GM21526 (cell line): Measurements from ENCODE around the gene WWOX.
A peak's percentile ranks its signal among the peaks of the same experiment; 100 is the strongest.

Experiments
- ATAC-seq: cut with Tn5 transposase; IDR thresholded peaks from one replicate; pipeline ENCODE4 v1.9.1; 2021; ENCODE audit warnings: moderate library complexity; ENCODE audit not compliant: unreplicated experiment, low FRiP score

WWOX gene

DNA sequence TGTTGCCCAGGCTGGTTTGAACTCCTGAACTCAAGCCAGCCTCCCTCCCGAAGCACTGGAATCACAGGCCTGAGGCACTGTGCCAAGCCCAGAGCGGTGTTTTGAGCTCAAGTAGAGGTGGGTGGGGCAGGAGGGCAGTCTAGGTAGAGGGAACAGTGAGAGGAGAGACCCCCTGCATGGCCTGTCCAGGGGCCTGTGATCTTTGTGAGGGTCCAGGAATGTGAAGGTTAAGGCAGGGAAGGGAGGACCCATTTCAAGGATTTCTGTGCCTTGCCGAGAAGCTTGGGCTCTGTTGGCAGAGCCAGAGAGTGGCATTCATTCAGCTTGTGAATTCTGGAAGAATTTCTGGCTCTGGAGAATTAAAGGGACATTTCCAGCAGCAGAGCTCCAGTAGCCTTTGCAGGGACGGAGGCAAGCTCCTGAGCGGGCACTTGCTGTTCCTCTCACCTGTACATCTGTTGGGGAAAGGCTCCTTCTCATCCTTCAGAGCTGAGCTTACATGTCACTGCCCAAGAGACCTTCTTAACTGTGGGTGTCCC, 2.7 kb downstream of the WWOX start:
- ATAC-seq: no peak

DNA sequence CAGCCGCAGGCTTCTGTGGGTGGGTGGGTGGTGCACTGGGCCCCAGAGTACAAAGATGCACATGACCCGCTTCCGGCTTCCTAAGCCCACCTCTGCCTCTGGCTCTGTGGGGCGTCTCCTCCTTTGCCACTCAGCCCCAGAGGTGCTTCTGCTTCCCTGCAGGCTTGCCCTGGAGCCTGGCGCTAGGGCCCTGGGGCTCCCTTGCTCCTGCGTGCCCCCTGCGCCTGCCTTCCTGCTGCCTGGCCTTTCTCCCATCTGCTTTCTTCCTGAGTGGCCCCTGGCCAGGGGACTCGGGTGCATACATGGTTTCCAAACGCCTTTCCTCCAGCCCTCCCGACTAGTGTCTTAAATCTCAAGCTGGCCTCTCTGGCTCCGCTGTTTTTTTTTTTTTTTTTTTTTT, 3.4 kb downstream of the WWOX start:
- no peak for ATAC-seq

DNA sequence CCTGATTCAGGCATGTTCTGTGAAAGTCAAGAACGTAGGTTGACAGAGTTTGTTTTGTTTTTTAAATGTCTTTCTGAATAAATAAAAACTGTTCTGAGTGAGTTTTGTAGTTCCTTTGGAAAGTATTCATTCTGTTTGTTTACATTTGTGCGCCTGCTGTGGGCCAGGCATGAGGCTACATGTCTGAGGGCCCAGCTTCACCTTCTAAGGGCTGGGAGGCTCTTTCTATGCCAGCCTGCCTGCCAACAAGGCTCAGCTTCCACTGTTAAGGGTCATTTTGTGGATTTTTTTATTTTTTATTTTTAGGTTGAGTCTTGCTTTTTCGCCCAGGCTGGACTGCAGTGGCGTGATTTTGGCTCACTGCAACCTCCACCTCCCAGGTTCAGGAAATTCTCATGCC, 6.1 kb downstream of the WWOX start:
- no peak for ATAC-seq

DNA sequence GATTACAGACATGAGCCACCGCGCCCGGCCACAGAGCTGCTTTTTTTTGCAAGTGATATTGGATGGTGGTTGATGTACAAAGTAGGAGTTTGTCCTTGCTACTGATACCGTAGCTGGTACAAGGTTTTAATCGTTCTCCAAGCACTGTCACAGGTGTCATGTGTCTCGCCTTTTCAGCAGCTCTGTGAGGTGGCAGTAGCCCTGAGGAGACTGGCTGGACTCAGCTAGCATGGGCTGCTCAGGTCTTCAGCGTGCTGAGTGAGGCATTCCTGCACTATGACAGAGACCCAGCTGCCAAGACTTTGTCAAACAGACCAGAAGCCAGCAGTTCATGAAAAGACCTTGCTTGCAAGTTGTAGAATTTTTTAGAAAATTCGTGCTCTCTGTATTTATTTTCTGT, 7.2 kb downstream of the WWOX start:
- no peak for ATAC-seq

DNA sequence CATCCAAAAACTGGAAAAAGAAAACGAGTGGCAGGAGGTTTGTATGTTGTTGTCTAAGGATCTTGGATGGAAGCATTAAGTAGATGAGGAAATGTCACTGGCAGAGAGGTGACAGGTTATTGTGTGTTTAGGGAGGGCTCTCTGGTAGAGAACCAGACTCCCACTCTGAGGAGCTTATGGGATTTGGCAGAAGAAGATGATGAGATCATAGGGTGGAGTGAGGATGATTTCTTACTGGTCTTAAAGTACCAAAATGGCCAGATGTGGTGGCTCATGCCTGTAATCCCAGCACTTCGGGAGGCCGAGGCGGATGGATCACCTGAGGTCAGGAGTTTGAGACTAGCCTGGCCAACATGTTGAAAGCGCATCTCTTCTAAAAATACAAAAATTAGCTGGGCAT, 9.0 kb downstream of the WWOX start:
- ATAC-seq: no peak

DNA sequence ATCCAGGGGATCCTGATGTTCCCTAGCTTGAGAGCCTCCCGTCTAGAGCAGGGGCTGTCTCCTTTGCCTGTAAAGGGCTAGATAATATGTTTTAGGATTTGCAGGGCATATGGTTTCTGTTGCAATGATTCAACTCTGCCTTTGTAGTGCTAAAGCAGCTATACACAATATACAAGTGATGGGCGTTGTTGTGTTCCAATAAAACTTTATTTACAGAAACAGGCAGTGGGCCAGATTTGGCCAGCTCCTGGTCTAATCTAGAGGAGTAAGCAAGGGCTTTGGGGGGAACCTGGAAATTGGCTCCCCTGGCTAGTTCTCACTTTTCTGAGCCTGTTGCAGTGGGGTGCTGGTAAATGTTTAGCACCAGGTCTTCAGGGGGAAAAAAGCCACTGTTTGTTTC, 13.8 kb downstream of the WWOX start:
- no peak for ATAC-seq

DNA sequence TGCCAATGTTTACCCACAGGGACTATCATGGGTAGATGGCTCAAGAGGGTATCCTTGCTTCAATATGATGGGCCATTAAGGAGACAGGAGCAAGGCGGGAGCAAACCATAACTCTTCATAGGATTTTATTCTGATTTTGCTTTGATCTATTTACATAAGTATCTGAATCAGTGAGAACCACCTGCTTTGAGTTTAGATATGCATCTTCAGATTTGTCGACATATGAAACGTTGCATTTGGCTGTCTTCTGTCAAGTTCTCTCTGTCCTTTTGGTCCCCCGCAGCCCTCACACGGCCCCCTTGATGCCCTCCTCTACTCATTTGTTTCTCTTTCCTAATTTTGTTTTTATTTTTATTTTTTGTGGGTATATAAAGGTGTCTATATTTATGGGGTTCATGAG, 16.2 kb downstream of the WWOX start:
- ATAC-seq: no peak

DNA sequence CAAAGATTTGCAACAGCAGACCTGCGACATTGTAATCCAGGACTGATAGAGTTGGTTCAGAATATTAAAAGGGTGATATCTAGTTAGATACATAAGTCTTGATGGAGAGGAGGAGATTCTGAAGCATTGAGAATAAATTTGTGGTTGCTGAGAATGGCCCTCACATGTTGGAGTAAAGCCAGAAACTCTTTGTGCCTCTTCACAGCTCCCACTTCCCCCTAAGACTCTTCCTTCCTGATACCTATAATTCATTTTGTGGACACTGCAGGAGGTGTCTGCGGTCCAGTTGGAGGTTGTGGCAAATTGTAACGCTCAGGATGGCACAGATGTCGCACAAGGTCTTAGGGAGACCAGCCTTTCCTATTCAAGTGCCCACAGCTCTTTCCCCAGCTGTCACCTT, 17.5 kb downstream of the WWOX start:
- no peak for ATAC-seq

DNA sequence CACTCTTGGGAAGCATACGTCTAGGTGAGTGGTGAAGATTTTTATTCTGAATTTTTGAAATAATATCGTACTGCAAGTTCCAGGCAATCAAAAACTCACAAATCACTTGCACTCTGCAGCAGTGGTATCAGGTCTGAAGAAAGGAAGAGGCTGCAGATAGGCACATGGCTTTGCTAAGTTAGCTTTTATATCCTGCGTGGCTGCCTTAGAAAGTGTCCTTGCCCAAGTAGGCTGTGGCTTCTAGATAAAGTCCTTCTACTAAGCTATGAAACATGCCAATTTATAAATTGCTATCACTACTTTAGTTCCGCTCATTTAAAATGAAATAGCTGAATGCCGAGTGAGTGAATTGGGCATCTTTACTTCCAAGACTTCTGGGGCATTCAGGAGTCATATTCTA, 17.9 kb downstream of the WWOX start:
- no peak for ATAC-seq

DNA sequence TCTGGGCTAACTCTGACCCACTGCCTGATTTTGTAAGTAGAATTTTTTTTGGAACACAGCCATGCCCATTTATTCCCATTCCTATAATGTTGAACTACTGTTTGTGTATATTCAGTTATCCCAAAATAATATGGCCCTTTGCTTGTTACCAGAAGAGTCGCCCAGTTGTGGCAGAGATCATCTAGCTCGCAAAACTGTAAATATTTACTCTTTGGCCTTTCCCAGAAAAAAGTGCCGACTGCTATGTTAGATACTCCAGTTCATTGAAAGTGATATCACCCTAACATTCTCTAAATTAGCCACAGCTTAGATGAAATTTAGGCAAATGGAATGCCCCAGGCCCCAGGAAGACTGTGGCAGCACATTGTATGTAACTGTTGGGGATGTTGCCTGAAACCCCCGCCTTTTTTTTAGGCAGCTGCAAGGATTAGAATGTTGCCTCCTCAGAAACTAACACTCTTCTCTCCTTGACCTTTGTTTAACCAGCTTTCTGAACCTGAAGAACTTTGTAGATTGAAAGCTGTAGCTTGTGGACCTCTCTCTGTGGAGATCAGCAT, 19.1 kb downstream of the WWOX start:
- ATAC-seq: no peak

DNA sequence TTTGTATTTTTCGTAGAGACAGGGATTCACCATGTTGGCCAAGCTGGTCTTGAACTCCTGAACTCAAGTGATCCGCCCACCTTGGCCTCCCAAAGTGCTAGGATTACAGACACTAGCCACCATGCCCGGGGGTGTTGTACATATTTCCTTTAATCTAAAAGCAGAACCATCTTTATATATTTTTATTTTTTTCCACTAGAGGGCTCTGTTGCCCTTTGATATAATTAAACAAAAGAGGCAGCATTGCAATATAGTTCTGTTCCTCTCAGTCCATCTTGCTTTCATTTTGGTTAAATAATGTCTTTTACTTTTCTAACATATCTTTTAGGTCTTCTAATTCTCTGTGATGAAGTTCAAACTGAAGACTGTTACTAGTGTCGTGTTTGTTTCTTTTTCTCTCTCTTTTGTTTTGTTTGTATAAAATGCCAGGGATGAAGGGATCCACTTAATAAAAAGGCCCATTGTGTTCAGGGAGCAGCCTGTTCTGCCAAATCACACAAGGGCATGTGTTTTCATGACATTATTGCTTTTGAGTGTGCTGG, 23.4 kb downstream of the WWOX start:
- ATAC-seq: peak; percentile 78

DNA sequence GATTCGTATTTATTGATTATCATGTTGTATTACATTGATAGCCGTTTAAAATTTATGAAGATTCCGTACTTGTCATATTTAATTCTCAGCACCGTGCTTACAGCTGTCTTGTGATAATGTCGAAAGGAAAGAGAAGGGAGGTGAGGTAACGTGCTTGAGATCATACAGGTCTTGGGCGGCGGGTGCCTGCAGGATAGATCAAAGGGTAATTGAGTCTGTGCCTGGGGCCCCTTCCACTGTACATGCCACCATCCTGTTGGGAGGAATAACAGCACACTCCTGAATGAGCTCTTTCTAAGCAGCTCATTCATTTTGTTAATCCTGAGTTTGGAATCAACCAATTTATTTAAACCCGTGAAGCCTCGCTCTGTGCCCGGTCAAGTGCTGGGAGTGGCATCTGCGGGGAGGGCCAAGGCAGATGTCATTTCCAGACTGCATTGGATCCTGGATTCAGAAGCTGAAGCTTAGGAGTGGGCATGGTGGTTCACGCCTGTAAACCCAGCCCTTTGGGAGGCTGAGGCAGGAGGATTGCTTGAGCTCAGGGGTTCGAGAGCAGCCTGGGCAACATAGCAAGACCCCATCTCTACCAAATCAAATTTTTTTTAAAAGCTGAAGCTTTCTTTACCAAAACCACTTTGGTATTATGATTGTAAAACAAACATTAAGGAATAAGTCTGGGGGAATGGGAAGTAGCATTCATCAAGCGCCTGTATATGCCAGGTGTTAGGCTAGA, 25.8 kb downstream of the WWOX start:
- no peak for ATAC-seq

DNA sequence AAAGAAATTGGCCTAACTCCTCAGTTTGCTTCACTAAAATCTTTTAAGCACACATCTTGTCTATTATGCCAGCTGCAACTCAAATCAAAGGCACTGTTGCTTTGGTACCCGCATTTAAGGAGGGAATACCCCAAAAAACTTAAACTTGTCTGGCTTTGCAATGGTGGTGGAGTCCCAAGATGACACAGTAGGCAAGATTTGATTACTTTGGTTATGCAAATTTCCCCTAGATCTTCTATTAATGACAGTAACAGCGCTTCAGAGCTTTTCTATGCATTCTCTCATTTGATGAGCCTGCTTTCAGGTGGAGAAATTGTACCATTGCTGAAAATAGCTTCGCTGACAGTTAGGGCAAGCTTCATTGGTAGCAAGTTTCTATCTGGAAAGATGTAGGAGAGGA, 27.2 kb downstream of the WWOX start:
- ATAC-seq: no peak

DNA sequence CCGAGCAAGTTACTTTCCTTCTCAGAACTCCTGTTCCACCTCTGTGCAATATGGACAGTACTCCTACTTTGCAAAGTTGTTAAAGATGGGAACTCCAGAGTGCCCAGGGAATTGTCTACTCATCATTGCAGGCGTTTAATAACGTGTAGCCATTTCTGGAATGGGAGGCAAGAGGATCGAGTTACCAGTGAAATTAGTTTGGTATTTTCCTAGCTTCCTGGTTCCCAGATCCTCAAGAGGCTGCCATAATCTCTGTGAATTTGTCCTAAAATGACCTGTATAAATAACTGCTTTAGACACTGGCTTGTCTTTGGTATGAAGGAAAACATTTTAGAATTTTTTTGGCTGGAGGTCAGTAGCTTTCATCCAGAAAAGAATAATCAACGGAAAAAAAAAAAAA, 27.7 kb downstream of the WWOX start:
- no peak for ATAC-seq

DNA sequence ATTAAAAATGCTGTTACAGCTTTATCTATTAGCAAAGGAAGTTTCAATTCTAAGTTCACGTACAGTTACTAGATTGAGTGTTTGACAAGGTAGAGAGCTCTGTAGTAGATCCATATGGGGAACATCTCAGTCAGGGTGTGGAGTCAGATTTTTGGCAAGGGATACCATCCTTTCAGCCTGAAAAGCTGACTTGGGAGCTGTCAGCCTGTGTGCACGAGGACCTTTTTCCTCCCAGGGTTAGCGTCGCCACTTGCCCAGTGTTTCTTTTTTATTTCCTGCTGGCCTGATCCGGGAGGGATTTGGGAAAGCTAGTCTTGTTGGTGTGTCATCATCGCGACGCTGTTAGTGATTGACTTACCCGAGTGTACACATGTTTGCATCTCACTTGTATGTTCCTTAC, 29.5 kb downstream of the WWOX start:
- ATAC-seq: no peak

DNA sequence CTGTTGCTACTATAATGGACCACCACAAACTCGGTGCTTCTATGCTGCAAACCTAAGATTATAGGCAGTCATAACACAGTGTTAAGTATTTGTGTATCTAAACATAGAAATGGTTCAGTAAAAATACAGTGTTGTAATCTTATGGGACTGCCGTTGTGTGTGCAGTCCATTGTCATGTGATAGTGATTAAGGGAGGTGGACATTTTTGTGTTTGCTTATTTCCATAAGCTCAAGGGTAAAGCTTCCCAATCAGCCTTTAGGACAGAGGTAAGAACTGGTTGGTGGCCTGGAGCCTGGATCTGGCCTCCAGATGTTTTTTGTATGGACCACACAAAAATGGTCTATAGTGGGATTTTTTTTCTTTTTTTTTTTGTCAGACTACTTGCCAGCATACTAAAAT, 29.9 kb downstream of the WWOX start:
- no peak for ATAC-seq

DNA sequence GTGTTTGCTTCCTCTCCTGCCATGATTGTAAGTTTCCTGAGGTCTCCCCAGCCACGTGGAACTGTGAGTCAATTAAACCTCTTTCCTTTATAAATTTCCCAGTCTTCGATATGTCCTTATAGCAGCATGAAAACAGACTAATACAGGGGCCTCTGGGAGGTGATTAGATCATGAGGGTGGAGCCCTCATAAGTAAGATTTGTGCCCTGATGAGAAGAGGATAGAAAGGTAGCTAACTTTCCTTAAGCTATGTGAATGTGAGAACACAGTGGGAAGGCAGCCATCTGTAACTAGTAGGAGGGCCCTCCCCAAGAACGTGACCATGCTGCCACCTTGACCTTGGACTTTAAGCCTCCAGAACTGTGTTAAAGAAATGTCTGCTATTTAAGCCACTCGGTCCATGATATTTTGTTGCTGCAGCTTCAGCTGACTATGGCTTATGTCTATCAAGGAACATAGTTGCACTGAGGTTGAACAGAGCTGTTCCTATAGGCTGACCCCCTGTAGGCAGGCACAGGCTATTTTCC, 30.7 kb downstream of the WWOX start:
- ATAC-seq: no peak

DNA sequence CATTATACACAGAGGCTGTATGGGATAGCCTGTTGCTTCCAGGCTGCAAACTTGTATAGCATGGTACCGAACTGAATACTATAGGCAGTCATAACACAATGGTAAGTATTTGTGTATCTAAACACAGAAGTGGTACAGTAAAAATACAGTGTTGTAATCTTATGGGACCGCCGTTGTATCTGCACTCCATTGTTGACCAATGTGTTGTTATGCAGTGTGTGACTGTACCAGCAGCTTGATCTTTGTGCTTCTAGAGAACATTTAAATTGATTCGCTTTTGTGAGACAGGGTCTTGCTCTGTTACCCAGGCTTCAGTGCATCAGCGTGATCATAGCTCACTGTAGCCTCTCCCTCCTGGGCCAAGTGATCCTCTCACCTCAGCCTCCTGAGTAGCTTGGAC, 31.5 kb downstream of the WWOX start:
- no peak for ATAC-seq

DNA sequence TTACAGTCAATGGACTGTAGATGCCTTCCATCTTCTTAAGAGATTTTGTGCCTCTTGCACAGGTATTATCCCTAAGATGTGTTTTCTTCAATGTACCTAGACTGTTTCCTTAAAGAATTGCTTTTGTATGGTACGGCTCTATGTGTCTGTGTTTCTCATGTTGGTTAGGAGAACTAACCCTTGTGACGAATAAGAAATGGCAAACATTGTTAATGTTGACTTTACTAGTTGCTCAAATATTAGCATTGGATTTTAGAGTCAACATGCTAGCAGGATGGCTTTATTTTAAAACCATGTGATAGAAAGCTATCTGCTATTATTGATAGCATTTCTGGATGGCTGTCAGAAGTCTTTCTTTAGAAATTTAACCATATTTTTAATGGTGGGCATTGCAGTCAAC, 34.5 kb downstream of the WWOX start:
- ATAC-seq: no peak

DNA sequence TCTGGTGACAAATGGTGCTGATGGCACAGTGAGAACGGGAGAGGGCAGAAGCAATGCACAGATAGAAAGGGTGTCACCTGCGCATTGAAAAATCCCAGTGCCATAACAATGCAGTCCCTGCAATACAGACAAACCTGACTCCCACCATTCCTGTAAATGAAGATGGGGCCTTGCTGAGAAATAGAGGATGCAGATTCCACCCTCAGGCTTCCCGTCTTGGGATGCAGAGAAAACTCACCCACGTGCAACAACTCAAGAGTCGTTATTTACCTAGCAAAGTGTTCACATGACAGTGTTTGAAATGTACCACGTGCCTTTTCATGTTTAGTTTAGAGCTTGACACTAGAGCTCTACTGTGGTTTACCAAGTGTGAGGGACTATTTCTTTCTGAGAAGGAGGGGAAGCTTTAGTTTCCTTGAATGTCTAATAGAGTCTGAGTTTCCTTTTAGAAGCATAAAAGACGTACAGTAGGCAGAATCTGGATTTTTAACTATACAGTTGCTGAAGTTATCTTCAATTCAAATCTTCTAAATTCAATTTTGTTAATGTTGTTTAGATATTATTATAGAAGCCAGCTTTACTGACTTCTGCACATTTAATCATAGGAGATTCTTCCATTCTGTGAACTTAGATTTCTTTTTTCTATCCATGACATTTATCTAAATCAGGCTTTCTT, 35.6 kb downstream of the WWOX start:
- no peak for ATAC-seq

DNA sequence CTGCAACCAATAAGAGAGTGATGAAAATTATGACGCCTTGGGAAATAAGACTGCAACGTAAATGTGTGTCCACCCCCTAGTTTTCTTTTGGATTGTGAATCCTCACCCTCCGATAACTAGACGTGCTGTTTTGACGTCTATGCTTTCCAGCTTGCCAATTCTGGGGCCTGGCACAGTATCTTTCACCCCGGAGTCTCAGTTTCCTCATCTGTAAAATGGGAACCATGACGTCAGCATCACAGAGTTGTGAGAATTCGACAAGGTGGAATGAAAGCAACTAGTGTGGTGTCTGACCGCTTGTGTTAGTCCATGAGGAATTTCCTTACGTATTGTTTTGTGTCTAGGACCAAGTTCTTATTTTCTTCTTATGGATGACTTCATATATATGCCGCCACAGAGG, 37.7 kb downstream of the WWOX start:
- ATAC-seq: no peak
